Esophagus squamous epithelium (tissue), 4 donors: ENCODE results near the gene FALEC.

ENCODE experiments used
- POLR2A ChIP-seq, 4 donors: fragments of 450-650 bp; IDR thresholded peaks; one replicate each; pipeline ENCODE4 v1.6.1; 2017; ENCODE audit warnings: antibody characterized with exemption in 4 of 4, mild to moderate bottlenecking in 4 of 4, moderate library complexity in 3 of 4
- TF ChIP-seq, protein P1 (sequence below), 6 experiments: fragments of 450-650 bp in 4 of 6; fragments of 200-600 bp in 2 of 6; sonication (generic) in 2 of 6; IDR thresholded peaks; one replicate each; pipeline ENCODE4 v1.5.1; 2016 to 2019; ENCODE audit warnings: antibody characterized with exemption in 6 of 6, mild to moderate bottlenecking in 4 of 6, moderate library complexity in 4 of 6

DNA sequence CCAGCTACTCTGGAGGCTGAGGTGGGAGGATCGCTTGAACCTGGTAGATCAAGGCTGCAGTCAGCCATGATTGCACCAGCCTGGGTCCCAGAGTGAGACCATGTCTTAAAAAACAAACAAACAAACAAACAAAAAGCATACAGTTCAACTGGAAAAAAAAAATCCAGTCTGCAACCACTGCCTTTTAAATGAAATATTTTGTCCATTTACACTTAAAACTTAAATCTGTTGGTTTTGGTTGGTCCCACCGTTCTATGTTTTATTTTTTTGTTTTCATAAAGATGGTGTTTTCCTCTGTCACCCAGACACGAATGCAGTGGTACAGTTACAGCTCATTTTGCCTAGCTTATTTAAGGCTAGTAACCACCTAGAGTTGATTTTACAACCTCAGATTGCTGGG is 9.8 kb downstream of the FALEC start:
- TF ChIP-seq, protein P1, sequence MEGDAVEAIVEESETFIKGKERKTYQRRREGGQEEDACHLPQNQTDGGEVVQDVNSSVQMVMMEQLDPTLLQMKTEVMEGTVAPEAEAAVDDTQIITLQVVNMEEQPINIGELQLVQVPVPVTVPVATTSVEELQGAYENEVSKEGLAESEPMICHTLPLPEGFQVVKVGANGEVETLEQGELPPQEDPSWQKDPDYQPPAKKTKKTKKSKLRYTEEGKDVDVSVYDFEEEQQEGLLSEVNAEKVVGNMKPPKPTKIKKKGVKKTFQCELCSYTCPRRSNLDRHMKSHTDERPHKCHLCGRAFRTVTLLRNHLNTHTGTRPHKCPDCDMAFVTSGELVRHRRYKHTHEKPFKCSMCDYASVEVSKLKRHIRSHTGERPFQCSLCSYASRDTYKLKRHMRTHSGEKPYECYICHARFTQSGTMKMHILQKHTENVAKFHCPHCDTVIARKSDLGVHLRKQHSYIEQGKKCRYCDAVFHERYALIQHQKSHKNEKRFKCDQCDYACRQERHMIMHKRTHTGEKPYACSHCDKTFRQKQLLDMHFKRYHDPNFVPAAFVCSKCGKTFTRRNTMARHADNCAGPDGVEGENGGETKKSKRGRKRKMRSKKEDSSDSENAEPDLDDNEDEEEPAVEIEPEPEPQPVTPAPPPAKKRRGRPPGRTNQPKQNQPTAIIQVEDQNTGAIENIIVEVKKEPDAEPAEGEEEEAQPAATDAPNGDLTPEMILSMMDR (IDR thresholded peaks at IDR 0.05) = no peak
- TF ChIP-seq POLR2A (IDR thresholded peaks at IDR 0.05) = no peak
